IMR-90 (cell line): ENCODE results near the gene RSPH9. TPM values are rescaled to one million over a fixed set of nuclear protein-coding genes. Genes with fewer than 3 reads are reported as not detected.

Source experiments
- ATAC-seq: fragments of 200-7000 bp; cut with Tn5 transposase; 2 replicates; pipeline ENCODE4 v1.9.1; 2020; ENCODE audit warnings: low read depth, mild to moderate bottlenecking, moderate library complexity
- BruUV-seq: library from RNA; stranded (reverse); fragments of 400-500 nt; replicated peaks from 2 replicates; lab custom pipeline; 2021; lab: Mats Ljungman, UMichigan
- CTCF ChIA-PET: fragments of 300-600 bp; formaldehyde crosslinking; extraction: SDS; loops from one replicate; lab custom pipeline; 2021; ENCODE audit warnings: antibody characterized with exemption; lab: Yijun Ruan, JAX
- POLR2A ChIA-PET: fragments of 300-600 bp; sonication (Branson Sonifier 250); formaldehyde crosslinking; loops from one replicate; lab custom pipeline; 2022; ENCODE audit warnings: antibody characterized with exemption; ENCODE audit not compliant: unreplicated experiment; lab: Charles Lee
- DNase-seq: peaks from one replicate; pipeline ENCODE4 v3.0.0; 2013
- H2AFZ ChIP-seq: replicated peaks from 2 replicates; pipeline ENCODE3; 2013; ENCODE audit warnings: low read length, mild to moderate bottlenecking; ENCODE audit not compliant: poor library complexity
- H2AK5ac ChIP-seq: 2 replicates; pipeline ENCODE4 v1.6.1; 2013; ENCODE audit warnings: low read depth, low read length, inconsistent platforms
- H2AK9ac ChIP-seq: replicated peaks from 2 replicates; pipeline ENCODE3; 2013; ENCODE audit warnings: mild to moderate bottlenecking, low read depth, low read length, moderate library complexity; ENCODE audit not compliant: poor library complexity
- H2BK120ac ChIP-seq: 2 replicates; pipeline ENCODE4 v1.6.1; 2013; ENCODE audit warnings: low read depth, low read length, inconsistent platforms
- H2BK15ac ChIP-seq: 3 replicates; pipeline ENCODE4 v1.6.1; 2013; ENCODE audit warnings: low read depth, low read length, inconsistent platforms
- H2BK20ac ChIP-seq: 2 replicates; pipeline ENCODE4 v1.6.1; 2013; ENCODE audit warnings: low read depth, mild to moderate bottlenecking, inconsistent platforms, low read length, moderate library complexity
- H2BK5ac ChIP-seq: 2 replicates; pipeline ENCODE4 v1.6.1; 2013; ENCODE audit warnings: mild to moderate bottlenecking, low read depth, low read length, inconsistent platforms; ENCODE audit not compliant: poor library complexity, severe bottlenecking
- H3K14ac ChIP-seq: replicated peaks from 2 replicates; pipeline ENCODE4 v1.6.1; 2013; ENCODE audit warnings: low read depth, low read length, inconsistent platforms
- H3K18ac ChIP-seq: 2 replicates; pipeline ENCODE4 v1.6.1; 2013; ENCODE audit warnings: low read depth, low read length, control low read depth
- H3K23ac ChIP-seq: 2 replicates; pipeline ENCODE4 v1.6.1; 2013; ENCODE audit warnings: low read depth, low read length, inconsistent platforms
- H3K27ac ChIP-seq: 2 replicates; pipeline ENCODE4 v1.5.1; 2013; ENCODE audit warnings: mild to moderate bottlenecking, control low read depth, low read length; ENCODE audit not compliant: insufficient read depth
- H3K27me3 ChIP-seq: 2 replicates; pipeline ENCODE4 v1.6.1; 2013; ENCODE audit warnings: low read length; ENCODE audit not compliant: control insufficient read depth, insufficient read depth
- H3K36me3 ChIP-seq: 2 replicates; pipeline ENCODE4 v1.6.1; 2013; ENCODE audit warnings: low read length, mixed read lengths; ENCODE audit not compliant: control insufficient read depth, insufficient read depth
- H3K4ac ChIP-seq: 2 replicates; pipeline ENCODE4 v1.6.1; 2013; ENCODE audit warnings: low read depth, low read length, inconsistent platforms
- H3K4me1 ChIP-seq: 2 replicates; pipeline ENCODE4 v1.6.1; 2013; ENCODE audit warnings: low read length, mixed read lengths; ENCODE audit not compliant: control insufficient read depth, insufficient read depth
- H3K4me2 ChIP-seq: 2 replicates; pipeline ENCODE4 v1.6.1; 2013; ENCODE audit warnings: low read depth, mild to moderate bottlenecking, control low read depth, low read length, moderate library complexity
- H3K4me3 ChIP-seq: 2 replicates; pipeline ENCODE4 v1.5.1; 2013; ENCODE audit warnings: low read depth, mild to moderate bottlenecking, control low read depth, low read length, moderate library complexity; ENCODE audit not compliant: insufficient read depth
- H3K56ac ChIP-seq: 2 replicates; pipeline ENCODE4 v1.6.1; 2013; ENCODE audit warnings: low read length, inconsistent platforms; ENCODE audit not compliant: insufficient read depth; ENCODE audit errors: extremely low read depth
- H3K79me1 ChIP-seq, 2 experiments: 2 replicates each; pipeline ENCODE4 v1.6.1; 2013; ENCODE audit warnings: low read length in 2 of 2, inconsistent platforms in 1 of 2, low read depth in 1 of 2
- H3K9ac ChIP-seq: 2 replicates; pipeline ENCODE4 v1.6.1; 2013; ENCODE audit warnings: low read depth, low read length, control low read depth
- H3K9me1 ChIP-seq: 2 replicates; pipeline ENCODE4 v1.6.1; 2013; ENCODE audit warnings: low read length, inconsistent platforms; ENCODE audit not compliant: insufficient read depth
- H3K9me3 ChIP-seq: 2 replicates; pipeline ENCODE4 v1.6.1; 2013; ENCODE audit warnings: low read length; ENCODE audit not compliant: control insufficient read depth, insufficient read depth
- H4K20me1 ChIP-seq: 2 replicates; pipeline ENCODE4 v1.6.1; 2013; ENCODE audit warnings: low read length, inconsistent platforms; ENCODE audit not compliant: insufficient read depth
- H4K5ac ChIP-seq: 2 replicates; pipeline ENCODE4 v1.6.1; 2013; ENCODE audit warnings: mild to moderate bottlenecking, low read depth, low read length, control low read depth
- H4K8ac ChIP-seq, 2 experiments: 2 replicates each; pipeline ENCODE4 v1.6.1; 2013; ENCODE audit warnings: low read depth in 2 of 2, low read length in 2 of 2, control low read depth in 1 of 2, inconsistent platforms in 1 of 2
- H4K91ac ChIP-seq: 2 replicates; pipeline ENCODE4 v1.6.1; 2013; ENCODE audit warnings: low read depth, low read length, inconsistent platforms; ENCODE audit not compliant: insufficient read depth
- BHLHE40 ChIP-seq: fragments of 150-350 bp; IDR thresholded peaks from 2 replicates; pipeline ENCODE4 v1.6.1; 2016; ENCODE audit warnings: mild to moderate bottlenecking, low read depth, low read length
- CEBPB ChIP-seq: IDR thresholded peaks from 2 replicates; pipeline ENCODE4 v1.6.1; 2012; ENCODE audit warnings: low read depth, low read length, improper control_type of control experiment
- CTCF ChIP-seq: conservative IDR thresholded peaks from 2 replicates; pipeline ENCODE4 v1.5.1; 2012; ENCODE audit warnings: mild to moderate bottlenecking, low read depth, low read length, improper control_type of control experiment
- FOS ChIP-seq: fragments of 150-350 bp; IDR thresholded peaks from 2 replicates; pipeline ENCODE4 v1.6.1; 2016; ENCODE audit warnings: low read depth, low read length
- MAFK ChIP-seq: IDR thresholded peaks from 2 replicates; pipeline ENCODE4 v1.6.1; 2012; ENCODE audit warnings: low read depth, low read length, improper control_type of control experiment
- MAZ ChIP-seq: IDR thresholded peaks from 2 replicates; pipeline ENCODE4 v1.6.1; 2012; ENCODE audit warnings: low read depth, mild to moderate bottlenecking, low read length, improper control_type of control experiment, moderate library complexity, borderline replicate concordance
- MXI1 ChIP-seq: IDR thresholded peaks from 2 replicates; pipeline ENCODE4 v1.6.1; 2012; ENCODE audit warnings: low read depth, mild to moderate bottlenecking, low read length, moderate library complexity, borderline replicate concordance
- NFE2L2 ChIP-seq: fragments of 150-350 bp; IDR thresholded peaks from 2 replicates; pipeline ENCODE4 v1.6.1; 2016; ENCODE audit warnings: low read depth, mild to moderate bottlenecking, low read length
- POLR2A ChIP-seq: IDR thresholded peaks from 2 replicates; pipeline ENCODE4 v1.6.1; 2012; ENCODE audit warnings: mild to moderate bottlenecking, low read depth, low read length
- RAD21 ChIP-seq: IDR thresholded peaks from 2 replicates; pipeline ENCODE4 v1.6.1; 2012; ENCODE audit warnings: low read length, improper control_type of control experiment
- SMC3 ChIP-seq: fragments of 150-350 bp; IDR thresholded peaks from 2 replicates; pipeline ENCODE4 v1.6.1; 2016; ENCODE audit warnings: low read depth, mild to moderate bottlenecking, antibody characterized with exemption, low read length, moderate library complexity
- WGBS, 2 experiments: methylation state at CpG; one replicate each; pipeline versions ENCODE4 v1.1.5 to v1.1.7; 2013; ENCODE audit warnings: missing lambda C conversion rate in 2 of 2; ENCODE audit not compliant: insufficient read length in 1 of 2; ENCODE audit errors: extremely low coverage in 2 of 2; 5-methylcytosine and 5-hydroxymethylcytosine counted together
- dilution Hi-C: fragments of 300-500 bp; cut with HindIII; formaldehyde crosslinking; loops from one replicate; pipeline ENCODE4 v1.14.3; 2018; ENCODE audit warnings: low sequenced_read_pairs; ENCODE audit not compliant: unreplicated experiment
- in situ Hi-C: fragments of 300-500 bp; cut with MboI; formaldehyde crosslinking; loops from 3 replicates; pipeline ENCODE4 v1.14.3; 2019; ENCODE audit warnings: low sequenced_read_pairs, inconsistent platforms, mixed read lengths
- intact Hi-C: fragments of 100-400 bp; cut with micrococcal nuclease; formaldehyde crosslinking; loops from 2 replicates; pipeline ENCODE4 v1.10.0; 2022
- polyA plus RNA-seq, 3 experiments: library from polyadenylated mRNA; depleted of rRNA; stranded (reverse); fragments of >200 nt; gene quantifications; 2 replicates each; pipeline ENCODE4 v1.2.3, GENCODE V29; 2012; ENCODE audit warnings: low replicate concordance in 1 of 3
- total RNA-seq: library from RNA; depleted of rRNA; stranded (reverse); fragments of >200 nt; gene quantifications from 2 replicates; pipeline ENCODE4 v1.2.3, GENCODE V29; 2012
- TF ChIP-seq, protein P1 (sequence below): fragments of 150-350 bp; IDR thresholded peaks from 2 replicates; pipeline ENCODE4 v1.6.1; 2016; ENCODE audit warnings: low read depth, mild to moderate bottlenecking, low read length, moderate library complexity, borderline replicate concordance
- TF ChIP-seq, protein P2 (sequence below): fragments of 150-350 bp; IDR thresholded peaks from 2 replicates; pipeline ENCODE4 v1.6.1; 2017; ENCODE audit warnings: mild to moderate bottlenecking, antibody characterized with exemption, low read length, low read depth

The RSPH9 gene
- total and polyA plus RNA-seq, 2 of the 4 experiments (the other 2 are of a cell fraction), result 0.18 to 0.21 TPM

DNA sequence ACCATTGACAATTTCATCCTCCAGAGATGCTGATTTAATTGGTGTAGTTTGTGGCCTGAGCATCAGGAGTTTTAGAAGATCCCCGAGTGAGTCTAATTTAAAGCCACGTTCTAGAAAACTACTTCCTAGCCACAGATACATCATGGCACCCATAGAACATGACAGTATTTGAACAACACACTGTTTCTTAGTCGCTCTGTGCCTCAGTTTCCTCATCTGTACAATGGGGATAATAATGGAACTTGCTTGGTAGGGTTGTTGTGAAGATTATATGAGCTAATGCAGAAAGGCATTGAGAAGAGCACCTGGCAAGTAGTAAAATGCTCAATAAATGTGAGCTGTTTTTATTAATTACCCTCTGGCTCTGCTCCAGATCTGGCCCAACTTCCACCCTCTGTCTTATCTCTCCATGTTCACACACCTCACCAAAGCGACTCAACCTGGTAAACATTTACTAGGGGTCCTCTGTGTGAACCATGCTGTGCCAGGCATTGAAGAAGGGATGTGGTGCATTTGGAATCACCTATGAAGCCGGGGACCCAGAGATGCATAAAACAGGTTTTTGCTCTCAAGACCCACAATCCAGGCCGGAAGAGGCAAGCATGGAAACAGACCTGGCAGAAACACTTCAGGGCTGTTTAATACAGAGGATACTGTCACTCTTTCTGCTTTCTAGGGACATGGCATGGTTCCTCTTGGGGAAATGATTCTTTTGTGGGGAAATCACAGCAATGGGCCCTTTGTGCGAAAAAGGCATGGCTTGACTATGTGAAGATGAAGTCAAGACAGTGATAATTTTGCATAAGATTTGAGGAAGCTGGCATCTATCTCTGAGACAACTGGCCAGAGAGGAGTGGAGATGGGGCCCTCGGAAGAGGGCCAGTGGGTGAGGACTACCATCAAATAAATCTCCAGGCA lies 58.9 kb downstream of the RSPH9 start:
- DNase-seq (no peak), ATAC-seq (no peak)
- no peaks in the 10 kb centered on the region for H3K79me1 ChIP-seq
- H3K4ac ChIP-seq, result no peak overlapping the region
- no peak overlapping the region for H4K91ac ChIP-seq
- H3K9me1 ChIP-seq, result peaks cover 21% of the 10 kb centered on the region
- no peak overlapping the region for H3K4me3 ChIP-seq
- H2AK9ac ChIP-seq, result no peak overlapping the region
- H2BK120ac ChIP-seq, result no peak overlapping the region
- no peak overlapping the region for H2BK5ac ChIP-seq
- H3K9me3 ChIP-seq, result no peaks in the 10 kb centered on the region
- dilution Hi-C loops, result no loop called here
- no peak overlapping the region for H3K27ac ChIP-seq
- no peak overlapping the region for H3K56ac ChIP-seq
- TF ChIP-seq NFE2L2 (no peak), CTCF (no peak), POLR2A (no peak), CEBPB (no peak), FOS (no peak), MAZ (no peak), MAFK (no peak), RAD21 (no peak), BHLHE40 (no peak), MXI1 (no peak), SMC3 (no peak)
- TF ChIP-seq, protein P1, sequence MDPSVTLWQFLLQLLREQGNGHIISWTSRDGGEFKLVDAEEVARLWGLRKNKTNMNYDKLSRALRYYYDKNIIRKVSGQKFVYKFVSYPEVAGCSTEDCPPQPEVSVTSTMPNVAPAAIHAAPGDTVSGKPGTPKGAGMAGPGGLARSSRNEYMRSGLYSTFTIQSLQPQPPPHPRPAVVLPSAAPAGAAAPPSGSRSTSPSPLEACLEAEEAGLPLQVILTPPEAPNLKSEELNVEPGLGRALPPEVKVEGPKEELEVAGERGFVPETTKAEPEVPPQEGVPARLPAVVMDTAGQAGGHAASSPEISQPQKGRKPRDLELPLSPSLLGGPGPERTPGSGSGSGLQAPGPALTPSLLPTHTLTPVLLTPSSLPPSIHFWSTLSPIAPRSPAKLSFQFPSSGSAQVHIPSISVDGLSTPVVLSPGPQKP, result no peak
- TF ChIP-seq, protein P2, sequence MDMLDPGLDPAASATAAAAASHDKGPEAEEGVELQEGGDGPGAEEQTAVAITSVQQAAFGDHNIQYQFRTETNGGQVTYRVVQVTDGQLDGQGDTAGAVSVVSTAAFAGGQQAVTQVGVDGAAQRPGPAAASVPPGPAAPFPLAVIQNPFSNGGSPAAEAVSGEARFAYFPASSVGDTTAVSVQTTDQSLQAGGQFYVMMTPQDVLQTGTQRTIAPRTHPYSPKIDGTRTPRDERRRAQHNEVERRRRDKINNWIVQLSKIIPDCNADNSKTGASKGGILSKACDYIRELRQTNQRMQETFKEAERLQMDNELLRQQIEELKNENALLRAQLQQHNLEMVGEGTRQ, result no peak
- H3K36me3 ChIP-seq, result no peaks in the 10 kb centered on the region
- no peak overlapping the region; the same call in 1 of the 2 replicates for H3K14ac ChIP-seq
- no peak overlapping the region for H3K4me2 ChIP-seq
- no peaks in the 10 kb centered on the region for H3K27me3 ChIP-seq
- WGBS, 2 experiments, result 100% methylated on average over 1 of the region's 8 CpGs; no CpG with 5 or more reads in 1 of the 2 experiments
- no peak overlapping the region for H4K5ac ChIP-seq
- in situ Hi-C loops, result no loop called here
- 0 out of 2 replicates have a peak overlapping the region, but pooled peaks have one; percentile 59 for H2BK20ac ChIP-seq
- H3K18ac ChIP-seq, result no peak overlapping the region
- peaks cover 32% of the 10 kb centered on the region for H3K4me1 ChIP-seq
- H3K23ac ChIP-seq, result no peak overlapping the region
- peak overlapping the region in 1 of 2 experiments; percentile 38; a peak in 1 of 4 replicates for H4K8ac ChIP-seq
- intact Hi-C loops, result no loop called here
- H2BK15ac ChIP-seq, result peak overlapping the region; percentile 23; the same call in 1 of the 3 replicates
- ChIA-PET POLR2A (no interaction called here), CTCF (no interaction called here)
- no TSS peak for BruUV-seq
- H2AFZ ChIP-seq, result no peak overlapping the region
- H2AK5ac ChIP-seq, result no peak overlapping the region
- H4K20me1 ChIP-seq, result no peaks in the 10 kb centered on the region
- H3K9ac ChIP-seq, result no peak overlapping the region
